Naive thymus-derived CD4-positive, alpha-beta T cell (primary cell): ENCODE measurements around the gene CDK16. TPM values are rescaled to one million over a fixed set of nuclear protein-coding genes. Genes with fewer than 3 reads are reported as not detected.

ENCODE experiments used
- ATAC-seq: fragments of 150-1000 bp; cut with Tn5 transposase; 2 replicates; pipeline ENCODE4 v1.10.0; 2021; ENCODE audit warnings: mild to moderate bottlenecking, moderate library complexity
- CTCF ChIA-PET: fragments of 350-600 bp; sonication (Branson Sonifier 250); formaldehyde crosslinking; loops from one replicate; lab custom pipeline; 2021; ENCODE audit warnings: antibody characterized with exemption; lab: Charles Lee
- POLR2A ChIA-PET: fragments of 350-600 bp; sonication (Branson Sonifier 250); formaldehyde crosslinking; loops from one replicate; lab custom pipeline; 2021; ENCODE audit warnings: antibody characterized with exemption, inconsistent platforms; lab: Charles Lee
- DNase-seq, 9 donors: peaks; one replicate each; pipeline versions ENCODE4 v3.0.0 to v3.0.0-alpha.2; 2020 to 2022; ENCODE audit warnings: mixed read lengths in 1 of 9
- H3K27ac ChIP-seq: one replicate; pipeline ENCODE4 v1.7.0; 2013; ENCODE audit warnings: mild to moderate bottlenecking, low read depth, low read length, moderate library complexity
- H3K27me3 ChIP-seq, 2 donors: one replicate each; pipeline ENCODE4 v1.7.0; 2013; ENCODE audit warnings: low read length in 2 of 2, mild to moderate bottlenecking in 2 of 2, moderate library complexity in 2 of 2; ENCODE audit not compliant: control insufficient read depth in 2 of 2, insufficient read depth in 2 of 2
- H3K36me3 ChIP-seq, 3 experiments: 1 replicate in 2 of 3; 2 replicates in 1 of 3; pipeline ENCODE4 v1.7.0; 2013; ENCODE audit warnings: low read length in 3 of 3, mild to moderate bottlenecking in 3 of 3, moderate library complexity in 1 of 3; ENCODE audit not compliant: insufficient read depth in 3 of 3, control insufficient read depth in 2 of 3
- H3K4me1 ChIP-seq, 2 donors: one replicate each; pipeline ENCODE4 v1.7.0; 2013; ENCODE audit warnings: low read length in 2 of 2, mild to moderate bottlenecking in 2 of 2, moderate library complexity in 1 of 2; ENCODE audit not compliant: control insufficient read depth in 2 of 2, insufficient read depth in 2 of 2
- H3K4me3 ChIP-seq: 2 replicates; pipeline ENCODE4 v1.7.0; 2013; ENCODE audit warnings: mild to moderate bottlenecking, low read length
- H3K9me3 ChIP-seq, 3 experiments: 1 replicate in 2 of 3; 2 replicates in 1 of 3; pipeline ENCODE4 v1.7.0; 2013; ENCODE audit warnings: low read length in 3 of 3; ENCODE audit not compliant: control insufficient read depth in 2 of 3
- H3K27ac Mint-ChIP-seq, 9 donors: one replicate each; pipeline ENCODE4 v1.8.0; 2020 to 2022; ENCODE audit warnings: mixed read lengths in 9 of 9, mild to moderate bottlenecking in 8 of 9, moderate library complexity in 5 of 9, inconsistent platforms in 2 of 9
- H3K27me3 Mint-ChIP-seq, 5 donors: one replicate each; pipeline ENCODE4 v1.8.0; 2021 to 2022; ENCODE audit warnings: mixed read lengths in 5 of 5, mild to moderate bottlenecking in 1 of 5
- H3K36me3 Mint-ChIP-seq, 5 donors: one replicate each; pipeline ENCODE4 v1.8.0; 2020 to 2022; ENCODE audit warnings: mixed read lengths in 5 of 5, mild to moderate bottlenecking in 3 of 5, inconsistent platforms in 1 of 5
- H3K4me1 Mint-ChIP-seq, 7 donors: one replicate each; pipeline ENCODE4 v1.8.0; 2020 to 2022; ENCODE audit warnings: mixed read lengths in 7 of 7, mild to moderate bottlenecking in 3 of 7, inconsistent platforms in 1 of 7
- H3K4me3 Mint-ChIP-seq, 10 donors: one replicate each; pipeline ENCODE4 v1.8.0; 2020 to 2022; ENCODE audit warnings: mild to moderate bottlenecking in 10 of 10, mixed read lengths in 10 of 10, moderate library complexity in 6 of 10, inconsistent platforms in 2 of 10
- H3K9me3 Mint-ChIP-seq, 11 donors: one replicate each; pipeline ENCODE4 v1.8.0; 2020 to 2022; ENCODE audit warnings: mixed read lengths in 11 of 11, mild to moderate bottlenecking in 4 of 11, inconsistent platforms in 1 of 11, moderate library complexity in 1 of 11
- intact Hi-C, 2 donors: fragments of 100-400 bp; cut with micrococcal nuclease; formaldehyde crosslinking; loops; one replicate each; pipeline ENCODE4 v1.15.1; 2023
- polyA plus RNA-seq, 2 donors: library from polyadenylated mRNA; unstranded; fragments of 300-500 nt; fragmentation: Illumina TruSeq; gene quantifications; one replicate each; pipeline ENCODE4 v1.2.3, GENCODE V29; 2021
- total RNA-seq, 6 experiments: library from RNA in 5 of 6; stranded (reverse) in 5 of 6; gene quantifications; 1 replicate in 5 of 6; 2 replicates in 1 of 6; pipeline ENCODE4 v1.2.3 and lab custom pipeline; 2021 to 2026

The CDK16 gene
- total and polyA plus RNA-seq, 7 experiments from 2014 or later: 6.4 to 112 (median 61.6) TPM

- Mint-ChIP-seq H3K4me3 (peak overlapping the region in 1 of 10 donors; percentile 34), H3K27me3 (peaks cover 0 to 2% (median 0%) of the 10 kb centered on the region in 5 donors), H3K4me1 (peaks cover 19 to 33% (median 29%) of the 10 kb centered on the region in 7 donors), H3K27ac (peak overlapping the region in 2 of 9 donors; percentile 25 to 35), H3K9me3 (peaks cover 0 to 1% (median 0%) of the 10 kb centered on the region in 11 donors), H3K36me3 (peaks cover 8 to 56% (median 31%) of the 10 kb centered on the region in 5 donors)
- ChIA-PET POLR2A (interaction anchor here (0.6 kb wide), 1 partner anchor 172 kb away, joined by 3 read pairs; no protein-coding TSS in a partner anchor), CTCF (no interaction called here)
- DNase-seq (no peak), ATAC-seq (no peak)
- no peaks in the 10 kb centered on the region for H3K9me3 ChIP-seq
- intact Hi-C loops: loop anchor here in 1 of 2 donors (5.0 kb wide), 4 partner anchors 417 to 1742 kb away; partner anchors contain the start of genes OTUD5, PIM2 and ZNF81
- H3K4me1 ChIP-seq: peaks cover 13% of the 10 kb centered on the region in 2 donors
- H3K36me3 ChIP-seq: peaks cover 0 to 64% (median 10%) of the 10 kb centered on the region in 3 experiments
- H3K4me3 ChIP-seq: no peak overlapping the region
- no peaks in the 10 kb centered on the region for H3K27me3 ChIP-seq
- no peak overlapping the region for H3K27ac ChIP-seq
Observed at GRCh38 chrX:47215291-47215900, 3.1 kb upstream of the CDK16 start.

- H3K27ac ChIP-seq: peak overlapping the region; percentile 88
Observed at GRCh38 chrX:47216393-47216925, 2.0 kb upstream of the CDK16 start.

GRCh38 chrX:47217121-47217851 is 1.2 kb upstream of the CDK16 start:
- Mint-ChIP-seq H3K27ac (peak overlapping the region; percentile 98 to 100 (median 99)), H3K9me3 (peaks cover 0 to 1% (median 0%) of the 10 kb centered on the region in 11 donors), H3K4me1 (peaks cover 26 to 43% (median 41%) of the 10 kb centered on the region in 7 donors), H3K4me3 (peak overlapping the region; percentile 89 to 99 (median 95)), H3K27me3 (peaks cover 0 to 2% (median 0%) of the 10 kb centered on the region in 5 donors), H3K36me3 (peaks cover 0 to 39% (median 24%) of the 10 kb centered on the region in 5 donors)
- peak in 2 of 9 donors; percentile 26 to 62 for DNase-seq
- ATAC-seq: no peak
- H3K4me1 ChIP-seq: peaks cover 16 to 20% of the 10 kb centered on the region in 2 donors
- H3K36me3 ChIP-seq: peaks cover 0 to 45% (median 6%) of the 10 kb centered on the region in 3 experiments
- peak overlapping the region; percentile 88 for H3K27ac ChIP-seq
- ChIA-PET CTCF (no interaction called here), POLR2A (interaction anchor here (1.0 to 5.4 kb wide), 14 partner anchors 9 to 339 kb away, joined by 3 to 72 read pairs (median 7); partner anchors contain the start of genes NDUFB11, RBM10 and USP11)
- H3K27me3 ChIP-seq: no peaks in the 10 kb centered on the region
- H3K4me3 ChIP-seq: peak overlapping the region; percentile 64
- intact Hi-C loops: loop anchor here (1.0 to 5.0 kb wide), 7 partner anchors 24 to 1740 kb away; partner anchors contain the start of genes OTUD5 (in 1 of the 2), PIM2 (in 1 of the 2), RBM10 (in 1 of the 2) and UBA1 (in 1 of the 2)
- no peaks in the 10 kb centered on the region for H3K9me3 ChIP-seq

More at GRCh38 chrX:47216393-47216925, 2.0 kb upstream of the CDK16 start:
- ATAC-seq (no peak), DNase-seq (no peak)
- H3K4me1 Mint-ChIP-seq: peaks cover 26 to 37% (median 36%) of the 10 kb centered on the region in 7 donors
- ChIA-PET POLR2A (interaction anchor here (0.6 to 2.2 kb wide), 3 partner anchors 8 to 21 kb away, joined by 3 to 10 read pairs (median 3); no protein-coding TSS in a partner anchor), CTCF (no interaction called here)
- H3K36me3 Mint-ChIP-seq: peaks cover 7 to 47% (median 31%) of the 10 kb centered on the region in 5 donors
- H3K4me3 Mint-ChIP-seq: peak overlapping the region in 8 of 10 donors; percentile 89 to 99 (median 95)
- peaks cover 0 to 1% (median 0%) of the 10 kb centered on the region in 11 donors for H3K9me3 Mint-ChIP-seq
- H3K36me3 ChIP-seq: peaks cover 0 to 53% (median 6%) of the 10 kb centered on the region in 3 experiments
- peaks cover 0 to 2% (median 0%) of the 10 kb centered on the region in 5 donors for H3K27me3 Mint-ChIP-seq
- no peaks in the 10 kb centered on the region for H3K9me3 ChIP-seq
- intact Hi-C loops: loop anchor here in 1 of 2 donors (5.0 kb wide), 4 partner anchors 416 to 1741 kb away; partner anchors contain the start of genes OTUD5, PIM2 and ZNF81
- H3K4me1 ChIP-seq: peaks cover 16 to 20% of the 10 kb centered on the region in 2 donors
- H3K27me3 ChIP-seq: no peaks in the 10 kb centered on the region
- peak overlapping the region; percentile 98 to 100 (median 99) for H3K27ac Mint-ChIP-seq
- no peak overlapping the region for H3K4me3 ChIP-seq

- H3K4me1 ChIP-seq: peaks cover 16 to 20% of the 10 kb centered on the region in 2 donors
- POLR2A ChIA-PET: interaction anchor here (1.0 to 5.4 kb wide), 15 partner anchors 10 to 338 kb away, joined by 3 to 72 read pairs (median 8); partner anchors contain the start of genes NDUFB11, RBM10 and USP11
Observed at GRCh38 chrX:47217852-47218279, 615 bp upstream of the CDK16 start.

GRCh38 chrX:47218920-47219815 is 687 bp downstream of the CDK16 start:
- Histone ChIP-seq H3K27me3 (no peaks in the 10 kb centered on the region), H3K36me3 (peaks cover 0 to 40% (median 0%) of the 10 kb centered on the region in 3 experiments), H3K4me1 (peaks cover 16 to 20% of the 10 kb centered on the region in 2 donors), H3K27ac (peak overlapping the region; percentile 97), H3K4me3 (peak overlapping the region; percentile 98), H3K9me3 (no peaks in the 10 kb centered on the region)
- Mint-ChIP-seq H3K27me3 (peaks cover 0 to 2% (median 0%) of the 10 kb centered on the region in 5 donors), H3K9me3 (peaks cover 0 to 1% (median 0%) of the 10 kb centered on the region in 11 donors), H3K4me3 (peak overlapping the region; percentile 85 to 99 (median 94)), H3K27ac (peak overlapping the region; percentile 76 to 99 (median 95)), H3K36me3 (peaks cover 0 to 37% (median 13%) of the 10 kb centered on the region in 5 donors), H3K4me1 (peaks cover 26 to 44% (median 41%) of the 10 kb centered on the region in 7 donors)
- DNase-seq: peak in 5 of 9 donors; percentile 19 to 63 (median 32)
- intact Hi-C loops: loop anchor here (1.0 to 5.0 kb wide), 14 partner anchors 14 to 1738 kb away; partner anchors contain the start of genes USP11 (in 2 of the 2), ELK1 (in 1 of the 2), NDUFB11 (in 1 of the 2) and OTUD5 (in 1 of the 2)
- ChIA-PET POLR2A (interaction anchor here (0.6 to 5.4 kb wide), 11 partner anchors 10 to 295 kb away, joined by 3 to 72 read pairs (median 8); partner anchors contain the start of genes NDUFB11, RBM10 and USP11), CTCF (no interaction called here)
- ATAC-seq: no peak

More at GRCh38 chrX:47217852-47218279, 615 bp upstream of the CDK16 start:
- H3K4me3 ChIP-seq: peak overlapping the region; percentile 98
- peak; percentile 86 for ATAC-seq
- no peaks in the 10 kb centered on the region for H3K27me3 ChIP-seq
- H3K27ac ChIP-seq: peak overlapping the region; percentile 97
- intact Hi-C loops: loop anchor here (1.0 to 5.0 kb wide), 16 partner anchors 15 to 1739 kb away; partner anchors contain the start of genes RBM10 (in 2 of the 2), UBA1 (in 2 of the 2), USP11 (in 2 of the 2) and ELK1 (in 1 of the 2)
- Mint-ChIP-seq H3K9me3 (peaks cover 0 to 1% (median 0%) of the 10 kb centered on the region in 11 donors), H3K27me3 (peaks cover 0 to 2% (median 0%) of the 10 kb centered on the region in 5 donors), H3K27ac (peak overlapping the region; percentile 98 to 100 (median 99)), H3K36me3 (peaks cover 0 to 35% (median 22%) of the 10 kb centered on the region in 5 donors), H3K4me3 (peak overlapping the region; percentile 89 to 99 (median 95)), H3K4me1 (peaks cover 26 to 44% (median 41%) of the 10 kb centered on the region in 7 donors)
- DNase-seq: peak in 8 of 9 donors; percentile 81 to 100 (median 98)
- CTCF ChIA-PET: no interaction called here
- H3K36me3 ChIP-seq: peaks cover 0 to 39% (median 2%) of the 10 kb centered on the region in 3 experiments
- no peaks in the 10 kb centered on the region for H3K9me3 ChIP-seq
